GM10248 (cell line): Measurements from ENCODE around the gene SNAP47.

Source experiments
- CTCF ChIA-PET: fragments of 300-600 bp; sonication (Branson Sonifier 250); formaldehyde crosslinking; extraction: SDS; loops from one replicate; lab custom pipeline; 2021; ENCODE audit warnings: antibody characterized with exemption; lab: Yijun Ruan, JAX
- POLR2A ChIA-PET: fragments of 350-650 bp; sonication (Branson Sonifier 250); formaldehyde crosslinking; extraction: SDS; loops from one replicate; lab custom pipeline; 2020; ENCODE audit warnings: antibody characterized with exemption; lab: Yijun Ruan, JAX
- DNase-seq: peaks from one replicate; pipeline ENCODE4 v3.0.0; 2012; ENCODE audit errors: extremely low spot score
- CTCF ChIP-seq: IDR thresholded peaks from 2 replicates; pipeline ENCODE4 v1.5.1; 2012; ENCODE audit warnings: mild to moderate bottlenecking, low read depth; ENCODE audit errors: extremely low read depth, missing control alignments, control extremely low read depth

The SNAP47 gene

DNA sequence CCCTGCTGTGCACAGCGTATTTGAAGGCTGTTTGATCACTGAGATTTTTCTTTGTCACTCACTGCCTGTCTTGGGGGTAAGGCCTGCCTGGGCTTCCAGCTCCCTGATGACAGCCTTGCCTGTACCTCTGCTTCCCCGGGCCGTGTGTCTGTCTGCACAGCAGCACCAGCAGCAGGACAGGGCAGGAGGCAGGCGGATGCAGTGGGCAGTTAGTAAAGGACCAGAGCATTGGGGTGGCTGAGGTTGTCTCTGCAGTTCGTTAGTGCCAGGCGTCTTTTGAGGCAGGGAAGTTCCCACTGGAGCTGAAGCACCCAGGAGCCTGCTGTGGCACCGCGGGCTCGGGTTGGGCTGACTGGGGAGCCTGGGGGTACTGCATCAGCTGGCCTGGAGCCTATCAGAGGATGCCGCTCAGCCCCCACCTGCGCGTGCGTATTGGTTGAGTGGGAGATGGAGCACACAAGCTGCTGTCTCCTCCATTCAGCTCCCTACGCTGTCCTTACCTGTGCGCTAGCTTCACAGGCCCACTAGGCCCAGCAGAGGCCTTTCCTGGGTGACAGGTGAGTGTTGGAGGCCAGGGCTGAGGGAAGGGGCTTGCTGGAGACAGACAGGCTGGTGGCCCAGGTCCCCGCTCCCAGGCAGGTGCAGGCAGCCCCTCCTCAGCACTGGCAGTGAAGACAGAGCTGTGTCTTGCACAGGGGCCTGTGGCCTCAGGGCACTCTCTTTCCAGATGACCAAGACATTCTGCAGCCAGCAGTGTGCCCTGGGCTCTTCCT lies 28.2 kb downstream of the SNAP47 start:
- ChIA-PET CTCF (interaction anchor here (0.9 to 4.3 kb wide), 8 partner anchors 10 to 190 kb away, joined by 3 to 27 read pairs (median 6); partner anchors contain the start of gene WNT9A), POLR2A (no interaction called here)
- TF ChIP-seq CTCF: no peak
- DNase-seq: no peak

DNA sequence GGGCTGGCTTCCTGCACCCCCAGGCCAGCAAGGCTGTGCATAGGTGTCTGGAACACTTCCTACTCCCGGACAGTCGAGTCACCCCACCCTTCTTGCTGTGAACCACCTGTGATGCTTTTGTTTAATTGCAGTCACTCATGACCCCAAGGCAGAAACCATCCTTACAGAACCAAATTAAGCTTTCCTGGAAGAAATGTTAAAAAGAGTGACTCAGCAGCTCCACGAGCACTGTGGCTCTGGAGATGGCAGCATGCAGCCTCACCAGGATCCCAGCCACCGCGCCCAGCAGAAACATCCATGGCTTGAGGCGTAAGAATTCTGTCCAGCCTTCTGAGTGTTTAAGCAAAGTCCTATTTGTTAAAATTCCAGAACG lies 28.8 kb downstream of the SNAP47 start:
- DNase-seq: no peak
- CTCF ChIA-PET: interaction anchor here (1.4 to 4.3 kb wide), 3 partner anchors 11 to 184 kb away, joined by 4 to 27 read pairs (median 5); partner anchors contain the start of gene WNT9A
- POLR2A ChIA-PET: no interaction called here
- no peak for TF ChIP-seq CTCF

GRCh38 chr1:227765261-227766014 lies 30.2 kb downstream of the SNAP47 start:
- TF ChIP-seq CTCF: no peak
- ChIA-PET CTCF (interaction anchor here (1.9 kb wide), 1 partner anchor 182 kb away, joined by 4 read pairs; the partner anchor contains the start of gene WNT9A), POLR2A (no interaction called here)
- no peak for DNase-seq

GRCh38 chr1:227766015-227766634 lies 30.9 kb downstream of the SNAP47 start:
- no peak for TF ChIP-seq CTCF
- POLR2A ChIA-PET: no interaction called here
- CTCF ChIA-PET: no interaction called here
- no peak for DNase-seq

GRCh38 chr1:227766653-227767277 lies 31.5 kb downstream of the SNAP47 start:
- POLR2A ChIA-PET: no interaction called here
- no peak for DNase-seq
- CTCF ChIA-PET: no interaction called here
- TF ChIP-seq CTCF: no peak
